HG02571 (cell line): ENCODE measurements around the gene CTNNA2.

Experiments
- ATAC-seq: cut with Tn5 transposase; IDR thresholded peaks from one replicate; pipeline ENCODE4 v1.9.1; 2021; ENCODE audit warnings: mild to moderate bottlenecking, moderate library complexity; ENCODE audit not compliant: unreplicated experiment

The CTNNA2 gene

DNA sequence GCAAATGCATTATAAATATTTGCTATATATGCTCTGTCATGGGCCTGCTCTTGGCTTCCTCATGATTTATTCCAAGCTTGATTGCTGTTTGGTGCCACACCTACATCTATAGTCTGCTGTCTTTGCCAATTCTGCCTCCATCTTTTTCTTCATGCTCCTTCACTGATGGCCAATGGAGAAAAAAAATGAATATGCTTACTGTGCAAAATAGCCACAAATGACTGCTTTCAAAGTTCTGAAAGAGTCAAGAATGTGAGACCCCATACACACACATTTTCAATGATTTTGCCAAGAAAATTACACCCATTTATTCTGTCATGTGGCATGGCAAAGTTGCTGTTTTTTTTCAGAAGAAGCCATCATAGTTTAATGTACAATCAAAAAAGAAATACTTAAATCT lies 1097.3 kb downstream of the CTNNA2 start:
- no peak for ATAC-seq

- ATAC-seq, result no peak
Measured at GRCh38 chr2:80621656-80622055, 1108.8 kb downstream of the CTNNA2 start.

DNA sequence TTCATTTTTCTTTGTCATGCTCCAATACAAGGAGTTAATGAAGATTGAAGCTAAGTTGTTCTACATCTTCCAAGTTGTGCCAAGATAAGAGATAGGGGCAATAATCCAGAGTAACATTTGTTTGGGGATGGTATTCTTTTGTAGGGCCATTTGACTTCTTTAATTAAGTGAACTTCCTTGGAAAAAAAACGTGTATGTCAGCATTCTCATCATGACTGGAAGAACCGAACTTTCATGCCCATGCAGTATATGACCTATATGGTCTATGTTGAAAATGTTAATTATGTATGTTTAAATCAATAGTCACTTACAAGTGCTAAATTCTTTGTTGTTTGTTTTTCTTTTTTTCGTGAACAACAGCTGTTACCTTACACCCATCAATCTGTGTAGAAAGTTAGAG lies 1111.2 kb downstream of the CTNNA2 start:
- ATAC-seq, result no peak

GRCh38 chr2:80634590-80634989 lies 1121.7 kb downstream of the CTNNA2 start:
- ATAC-seq, result no peak

DNA sequence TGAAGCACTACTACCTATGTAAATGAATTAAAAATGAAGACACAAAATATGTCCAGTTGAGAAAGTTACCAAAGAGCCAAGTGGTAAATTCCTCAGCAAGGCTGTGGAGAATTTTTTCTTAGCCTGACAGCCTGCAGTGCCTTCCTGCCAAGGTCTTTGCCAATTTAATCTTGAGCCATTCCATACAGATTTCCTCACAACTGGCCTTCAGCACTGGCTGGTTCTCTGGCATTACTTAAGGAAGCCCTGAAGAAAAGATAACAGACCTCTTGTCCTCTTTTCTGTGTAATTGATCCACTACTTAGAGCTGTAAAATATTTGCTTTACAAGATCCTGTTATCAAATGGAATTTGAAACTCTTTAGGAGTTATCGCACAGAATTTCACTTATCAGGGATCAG lies 1125.9 kb downstream of the CTNNA2 start:
- ATAC-seq, result no peak

DNA sequence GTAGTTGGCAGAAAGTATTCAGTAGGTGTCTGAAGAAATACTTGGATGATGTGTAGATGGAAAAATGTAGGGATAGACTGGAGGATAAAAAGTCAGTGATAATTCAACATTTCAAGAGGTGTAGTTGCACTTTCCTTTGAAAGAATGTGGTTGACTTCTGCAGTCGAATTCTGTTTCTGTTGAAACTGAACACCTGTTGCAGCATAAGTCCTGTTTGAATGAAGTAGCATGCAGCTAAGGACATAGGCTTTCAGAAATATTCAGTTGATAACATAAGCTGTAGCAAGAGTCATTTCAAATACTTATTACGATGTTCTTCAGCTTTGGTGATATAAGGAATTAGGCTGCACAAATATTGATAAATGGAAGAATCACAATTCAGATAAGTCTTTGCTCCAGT lies 1129.6 kb downstream of the CTNNA2 start:
- no peak for ATAC-seq

DNA sequence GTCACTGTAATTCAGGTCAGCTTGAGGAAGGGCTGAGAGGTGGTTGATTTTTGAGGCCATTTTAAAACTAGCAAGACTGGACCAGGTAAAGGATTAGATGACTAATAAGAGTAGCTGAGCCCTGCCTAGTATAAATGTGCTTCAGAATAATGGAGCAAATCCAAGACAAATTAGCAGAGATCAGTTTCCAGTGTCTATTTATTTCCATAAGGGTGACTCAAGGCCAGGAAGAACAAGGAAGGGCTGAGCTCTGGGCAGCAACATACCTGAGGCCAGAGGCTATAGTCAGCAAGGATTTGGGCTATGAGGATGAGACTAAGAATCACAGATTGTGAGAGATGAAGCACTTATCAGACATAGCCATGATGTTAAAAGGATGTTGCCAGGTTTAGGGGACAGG lies 1130.7 kb downstream of the CTNNA2 start:
- ATAC-seq, result no peak

DNA sequence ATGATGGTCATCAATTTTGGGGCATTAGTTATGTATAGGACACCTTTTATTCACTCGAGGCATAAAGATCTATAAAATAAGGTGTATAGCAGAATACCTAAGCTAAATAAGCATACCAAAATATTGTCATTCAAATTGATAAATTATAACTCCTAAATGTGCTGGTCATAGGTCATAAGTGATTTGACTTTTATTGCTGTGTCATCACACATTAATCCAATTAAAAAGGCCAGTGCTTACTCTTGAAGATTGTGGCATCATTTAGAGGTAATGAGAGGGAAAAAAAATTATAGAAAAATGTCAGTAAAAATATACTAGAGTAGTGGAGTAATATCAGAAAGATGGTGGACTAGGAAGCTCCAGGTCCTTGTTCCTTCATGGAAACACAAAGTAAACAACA lies 1138.6 kb downstream of the CTNNA2 start:
- ATAC-seq, result no peak

DNA sequence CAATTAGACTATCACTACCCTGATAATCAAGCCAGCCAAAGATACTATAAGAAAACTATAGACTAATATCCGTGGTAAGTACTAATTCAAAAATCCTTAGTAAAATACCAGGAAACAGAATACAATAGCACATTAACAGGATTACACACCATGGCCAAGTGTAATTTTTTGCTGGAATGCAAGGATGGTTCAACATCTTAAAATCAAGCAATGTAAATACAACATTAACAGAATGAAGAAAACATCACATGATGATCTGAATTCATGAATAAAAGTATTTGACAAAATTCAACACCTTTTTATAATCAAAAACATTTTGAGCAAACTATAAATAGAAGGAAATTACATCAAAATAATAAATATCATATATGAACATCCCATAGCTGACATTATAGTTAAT lies 1142.4 kb downstream of the CTNNA2 start:
- no peak for ATAC-seq

DNA sequence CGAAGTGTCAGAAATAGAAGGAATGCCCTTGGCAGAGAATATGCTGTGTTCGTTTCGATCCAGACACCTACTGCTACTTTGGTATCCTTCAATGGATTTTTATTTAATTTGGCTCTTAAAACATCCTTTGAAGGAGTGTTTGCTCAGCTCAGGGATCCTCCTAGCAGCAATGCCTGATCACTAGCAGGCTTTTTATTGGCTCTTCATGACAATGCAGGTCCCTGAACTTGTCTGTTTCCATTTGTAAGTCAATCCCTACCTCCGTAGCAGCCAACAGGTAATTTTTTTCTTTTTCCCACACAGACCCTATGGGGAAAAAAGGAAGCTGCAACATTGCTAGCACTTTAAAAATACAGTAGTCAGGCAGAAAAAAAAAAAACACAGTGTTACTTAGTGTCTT lies 1157.9 kb downstream of the CTNNA2 start:
- no peak for ATAC-seq

GRCh38 chr2:80687524-80687923 lies 1174.7 kb downstream of the CTNNA2 start:
- no peak for ATAC-seq

- ATAC-seq, result no peak
Measured at GRCh38 chr2:80689106-80689505, 1176.3 kb downstream of the CTNNA2 start.
